HG03565 (cell line): ENCODE results near the gene ZNF69.
"Not testable (repeated sequence)": the region's sequence is repeated elsewhere in the genome, so short reads cannot be mapped to it uniquely, and the experiment has no call there.

ENCODE experiments used
- ATAC-seq: cut with Tn5 transposase; IDR thresholded peaks from one replicate; pipeline ENCODE4 v1.9.1; 2021; ENCODE audit warnings: mild to moderate bottlenecking, moderate library complexity; ENCODE audit not compliant: unreplicated experiment

Gene ZNF69

DNA sequence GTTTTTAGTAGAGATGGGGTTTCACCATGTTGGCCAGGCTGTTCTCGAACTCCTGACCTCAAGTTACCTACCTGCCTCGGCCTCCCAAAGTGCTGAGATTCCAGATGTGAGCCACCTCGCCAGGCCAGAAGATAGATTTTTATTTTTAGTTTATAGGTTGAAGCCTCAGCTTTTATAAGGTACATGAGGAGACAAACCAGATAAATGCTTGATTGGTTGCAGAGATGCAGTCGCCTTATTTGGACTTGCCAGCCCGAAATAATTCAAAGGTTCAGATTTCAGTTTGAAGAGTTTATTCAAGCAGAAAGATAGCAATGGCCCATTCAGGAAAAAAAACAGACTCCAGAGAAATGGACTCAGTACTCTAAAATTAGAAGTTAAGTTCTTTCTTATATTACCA is 3.1 kb downstream of the ZNF69 start:
- ATAC-seq, result no peak

GRCh38 chr19:11894851-11895250 is 7.3 kb downstream of the ZNF69 start:
- no peak for ATAC-seq

GRCh38 chr19:11902228-11902627 is 14.6 kb downstream of the ZNF69 start:
- no peak for ATAC-seq

GRCh38 chr19:11905928-11906327 is 18.3 kb downstream of the ZNF69 start:
- ATAC-seq, result no peak

DNA sequence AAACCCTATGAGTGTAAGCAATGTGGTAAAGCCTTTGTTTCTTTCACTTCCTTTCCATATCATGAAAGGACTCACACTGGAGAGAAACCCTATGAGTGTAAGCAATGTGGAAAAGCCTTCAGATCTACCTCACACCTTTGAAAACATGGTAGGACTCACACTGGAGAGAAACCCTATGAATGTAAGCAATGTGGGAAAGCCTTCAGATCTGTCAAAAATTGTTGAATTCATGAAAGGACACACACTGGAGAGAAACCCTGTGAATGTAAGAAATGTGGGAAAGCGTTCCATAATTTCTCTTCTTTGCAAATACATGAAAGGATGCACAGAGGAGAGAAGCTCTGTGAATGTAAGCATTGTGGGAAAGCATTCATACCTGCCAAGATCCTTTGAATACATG is 24.4 kb downstream of the ZNF69 start:
- ATAC-seq, result not testable (repeated sequence)

- ATAC-seq, result not testable (repeated sequence)
Observed at GRCh38 chr19:11914417-11915051, 27.0 kb downstream of the ZNF69 start.

DNA sequence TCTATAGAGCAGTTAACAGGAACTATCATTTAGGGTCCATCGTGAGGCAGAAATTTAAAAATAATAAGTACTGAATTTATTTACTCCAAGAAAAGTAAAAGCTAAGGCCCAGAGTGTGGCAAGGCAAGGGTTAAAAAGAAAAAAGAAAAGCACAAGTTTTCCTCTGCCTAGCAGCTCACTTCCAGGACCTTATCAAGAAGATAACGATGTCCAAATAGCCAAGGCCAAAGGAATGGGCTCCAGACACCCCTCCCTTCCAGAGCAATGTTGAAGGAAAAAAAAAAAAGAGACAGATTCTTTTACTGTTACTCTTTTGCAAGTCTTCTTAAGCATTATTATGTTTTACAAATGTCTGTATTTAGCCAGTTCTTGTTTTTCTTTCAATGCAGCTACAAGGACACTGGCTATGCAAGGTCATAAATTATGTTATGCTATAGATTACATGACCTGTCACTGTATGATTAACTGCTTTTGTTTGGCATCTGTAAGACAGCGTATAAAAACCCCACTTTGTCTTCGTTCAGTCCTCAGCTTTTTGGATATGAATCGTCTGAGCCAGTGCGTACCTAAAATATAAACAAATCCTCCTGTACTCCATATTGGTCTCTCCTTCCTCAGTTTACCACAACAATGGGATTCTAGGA is 34.4 kb downstream of the ZNF69 start:
- ATAC-seq, result no peak

DNA sequence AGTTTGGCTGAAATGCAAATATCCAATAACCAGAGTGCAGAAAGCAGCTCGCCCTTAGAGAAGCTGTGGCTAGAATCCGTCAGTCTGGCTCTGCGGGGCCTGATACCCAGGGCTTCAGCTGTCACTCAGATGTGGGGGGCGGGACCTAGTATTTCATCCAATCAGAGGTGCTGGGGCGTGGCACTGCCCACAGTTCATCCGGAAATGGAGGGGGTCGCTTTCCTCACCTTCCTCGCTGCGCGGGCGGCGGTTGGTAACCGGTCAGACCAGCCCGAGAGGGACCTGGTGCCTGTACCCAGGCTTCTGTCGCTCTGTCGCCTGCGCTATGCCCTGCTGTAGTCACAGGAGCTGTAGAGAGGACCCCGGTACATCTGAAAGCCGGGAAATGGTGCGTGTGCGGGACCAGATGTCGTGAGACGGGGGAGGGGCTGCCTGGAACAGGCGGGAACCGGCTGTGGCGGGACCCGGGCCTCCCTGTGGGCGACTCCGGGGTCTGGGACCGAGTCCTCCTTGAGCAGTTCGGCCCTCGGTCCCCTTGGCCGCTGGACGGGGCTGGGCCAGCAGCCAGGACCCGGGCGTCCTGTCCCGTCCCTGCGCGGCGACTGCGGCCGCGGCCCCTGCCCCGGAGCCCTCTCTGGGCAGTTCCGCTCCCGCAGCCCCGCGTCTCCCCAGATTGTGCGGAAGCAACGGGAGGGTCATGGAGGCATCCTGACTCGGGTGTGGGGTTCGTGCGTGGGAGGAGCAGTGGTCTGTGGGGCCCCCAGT is 37.5 kb downstream of the ZNF69 start, which contains the start of gene ZNF700:
Gene ZNF700, plus strand, starts transcription at position 222 of the 765 bp plus-strand sequence. Its CDS starts 104 bp downstream, at position 326.
- peak; percentile 60 for ATAC-seq

DNA sequence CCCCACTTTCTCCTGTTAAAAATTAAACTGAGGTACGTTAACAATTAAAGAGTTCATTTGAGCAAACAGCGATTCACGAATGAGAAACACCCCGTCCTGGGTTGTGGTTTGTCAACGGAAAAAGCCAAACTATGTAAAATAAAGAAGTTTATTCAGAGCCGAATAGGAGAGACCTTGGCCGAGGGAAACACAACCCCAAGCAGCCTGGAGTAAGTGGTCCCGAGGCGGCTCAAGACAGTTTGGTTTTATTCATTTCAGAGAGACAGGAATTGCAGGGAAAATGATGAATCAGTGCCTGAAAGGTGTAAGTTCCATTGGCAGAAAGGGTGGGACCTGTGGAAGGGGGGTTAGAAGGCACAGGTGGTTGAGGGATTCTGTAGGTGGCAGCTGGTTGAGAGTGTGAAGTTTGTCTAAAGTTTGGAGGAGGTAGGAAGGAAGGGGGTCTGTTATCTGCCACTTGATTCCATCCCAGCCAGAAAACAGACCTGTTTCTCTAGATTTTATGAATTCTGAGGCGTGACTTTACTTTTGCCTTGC is 38.1 kb downstream of the ZNF69 start:
- not testable (repeated sequence) for ATAC-seq

- no peak for ATAC-seq
Observed at GRCh38 chr19:11927227-11927626, 39.6 kb downstream of the ZNF69 start.

DNA sequence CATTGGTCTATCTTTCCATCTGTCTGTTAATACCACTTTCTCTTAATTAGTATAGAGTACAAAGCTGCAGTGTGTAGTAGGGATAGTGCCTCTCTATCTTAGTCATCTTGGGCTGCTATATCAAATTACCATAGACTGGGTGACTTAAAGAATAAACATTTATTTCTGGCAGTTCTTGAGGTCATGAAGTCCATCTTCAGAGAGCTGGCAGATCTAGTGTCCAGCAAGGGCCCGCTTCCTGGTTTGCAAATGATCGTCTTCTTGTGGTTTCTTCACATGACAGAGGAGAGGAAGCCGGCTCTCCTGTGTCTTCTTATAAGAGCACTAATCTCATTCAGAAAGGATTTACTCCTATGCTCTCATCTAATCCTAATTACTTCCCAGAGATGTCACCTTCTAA is 43.5 kb downstream of the ZNF69 start:
- no peak for ATAC-seq

- no peak for ATAC-seq
Observed at GRCh38 chr19:11931513-11931912, 43.9 kb downstream of the ZNF69 start.

DNA sequence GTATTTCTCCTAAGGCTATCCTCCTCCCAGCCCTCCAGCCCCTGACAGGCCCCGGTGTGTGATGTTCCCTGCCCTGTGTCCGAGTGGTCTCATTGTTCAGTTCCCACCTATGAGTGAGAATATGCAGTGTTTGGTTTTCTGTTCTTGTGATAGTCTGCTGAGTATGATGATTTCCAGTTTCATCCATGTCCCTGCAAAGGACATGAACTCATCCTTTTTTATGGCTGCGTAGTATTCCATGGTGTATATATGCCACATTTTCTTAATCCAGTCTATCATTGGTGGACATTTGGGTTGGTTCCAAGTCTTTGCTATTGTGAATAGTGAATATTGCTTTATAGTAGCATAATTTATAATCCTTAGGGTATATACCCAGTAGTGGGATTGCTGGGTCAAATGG is 48.2 kb downstream of the ZNF69 start:
- not testable (repeated sequence) for ATAC-seq

DNA sequence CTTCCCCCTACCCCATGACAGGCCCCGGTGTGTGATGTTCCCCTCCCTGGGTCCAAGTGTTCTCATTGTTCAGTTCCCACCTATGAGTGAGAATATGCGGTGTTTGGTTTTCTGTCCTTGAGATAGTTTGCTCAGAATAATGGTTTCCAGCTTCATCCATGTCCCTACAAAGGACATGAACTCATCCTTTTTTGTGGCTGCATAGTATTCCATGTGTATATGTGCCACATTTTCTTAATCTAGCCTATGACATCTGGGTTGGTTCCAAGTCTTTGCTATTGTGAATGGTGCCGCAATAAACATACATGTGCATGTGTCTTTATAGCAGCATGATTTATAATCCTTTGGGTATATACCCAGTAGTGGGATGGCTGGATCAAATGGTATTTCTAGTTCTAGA is 50.8 kb downstream of the ZNF69 start:
- ATAC-seq, result not testable (repeated sequence)

DNA sequence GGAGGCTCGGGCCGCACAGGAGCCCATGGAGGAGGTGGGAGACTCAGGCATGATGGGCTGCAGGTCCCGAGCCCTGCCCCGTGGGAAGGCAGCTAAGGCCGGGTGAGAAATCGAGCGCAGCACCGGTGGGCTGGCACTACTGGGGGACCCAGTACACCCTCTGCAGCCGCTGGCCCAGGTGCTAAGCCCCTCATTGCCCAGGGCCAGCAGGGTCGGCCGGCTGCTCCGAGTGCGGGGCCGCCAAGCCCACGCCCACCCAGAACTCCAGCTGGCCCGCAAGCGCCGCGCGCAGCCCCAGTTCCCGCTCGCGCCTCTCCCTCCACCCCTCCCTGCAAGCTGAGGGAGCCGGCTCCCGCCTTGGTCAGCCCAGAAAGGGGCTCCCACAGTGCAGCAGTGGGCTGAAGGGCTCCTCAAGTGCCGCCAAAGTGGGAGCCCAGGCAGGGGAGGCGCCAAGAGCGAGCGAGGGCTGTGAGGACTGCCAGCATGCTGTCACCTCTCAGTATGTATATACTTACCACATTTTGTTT is 53.8 kb downstream of the ZNF69 start:
- not testable (repeated sequence) for ATAC-seq

- no peak for ATAC-seq
Observed at GRCh38 chr19:11942008-11942842, 54.6 kb downstream of the ZNF69 start.

DNA sequence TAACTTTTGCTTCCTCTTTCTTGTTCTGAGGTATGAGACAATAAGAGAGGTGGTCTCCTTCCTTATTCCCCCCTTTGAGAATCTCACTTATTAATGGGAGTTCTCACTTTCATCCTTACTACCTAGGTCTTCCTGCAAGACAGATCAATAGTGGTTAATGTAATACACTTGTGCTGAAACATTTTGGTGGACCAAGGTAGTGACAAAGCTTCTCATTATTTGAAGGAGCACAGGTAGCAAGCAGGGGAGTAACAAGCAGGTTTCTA is 55.2 kb downstream of the ZNF69 start:
- ATAC-seq, result no peak

DNA sequence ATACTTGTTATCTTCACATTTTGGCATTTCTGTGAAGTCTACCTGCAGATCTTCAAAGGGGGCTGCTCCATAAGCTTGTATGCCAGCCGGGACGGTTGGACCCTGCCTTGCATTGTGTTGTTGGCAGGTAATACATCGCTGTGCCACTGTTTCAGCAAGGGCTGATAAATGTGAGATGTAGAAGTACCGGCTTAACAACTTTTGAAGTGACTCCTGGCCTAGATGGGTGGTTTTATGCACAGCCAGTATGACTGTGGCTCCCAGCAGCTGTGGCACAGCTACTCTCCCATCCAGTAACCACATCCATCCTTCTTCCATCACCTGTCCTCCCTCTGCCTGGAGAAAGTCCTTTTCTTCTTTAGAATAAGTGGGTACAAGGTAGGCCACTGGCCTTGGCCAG is 57.1 kb downstream of the ZNF69 start:
- no peak for ATAC-seq

DNA sequence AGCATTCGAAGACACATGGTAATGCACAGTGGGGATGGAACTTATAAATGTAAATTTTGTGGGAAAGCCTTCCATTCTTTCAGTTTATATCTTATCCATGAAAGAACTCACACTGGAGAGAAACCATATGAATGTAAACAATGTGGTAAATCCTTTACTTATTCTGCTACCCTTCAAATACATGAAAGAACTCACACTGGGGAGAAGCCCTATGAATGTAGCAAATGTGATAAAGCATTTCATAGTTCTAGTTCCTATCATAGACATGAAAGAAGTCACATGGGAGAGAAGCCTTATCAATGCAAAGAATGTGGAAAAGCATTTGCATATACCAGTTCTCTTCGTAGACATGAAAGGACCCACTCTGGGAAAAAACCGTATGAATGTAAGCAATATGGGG is 61.1 kb downstream of the ZNF69 start:
- no peak for ATAC-seq

DNA sequence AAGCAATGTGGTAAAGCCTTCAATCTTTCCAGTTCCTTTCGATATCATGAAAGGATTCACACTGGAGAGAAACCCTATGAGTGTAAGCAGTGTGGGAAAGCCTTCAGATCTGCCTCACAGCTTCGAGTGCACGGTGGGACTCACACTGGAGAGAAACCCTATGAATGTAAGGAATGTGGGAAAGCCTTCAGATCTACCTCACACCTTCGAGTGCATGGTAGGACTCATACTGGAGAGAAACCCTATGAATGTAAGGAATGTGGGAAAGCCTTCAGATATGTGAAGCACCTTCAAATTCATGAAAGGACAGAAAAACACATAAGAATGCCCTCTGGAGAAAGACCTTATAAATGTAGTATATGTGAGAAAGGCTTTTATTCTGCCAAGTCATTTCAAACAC is 61.6 kb downstream of the ZNF69 start:
- no peak for ATAC-seq

DNA sequence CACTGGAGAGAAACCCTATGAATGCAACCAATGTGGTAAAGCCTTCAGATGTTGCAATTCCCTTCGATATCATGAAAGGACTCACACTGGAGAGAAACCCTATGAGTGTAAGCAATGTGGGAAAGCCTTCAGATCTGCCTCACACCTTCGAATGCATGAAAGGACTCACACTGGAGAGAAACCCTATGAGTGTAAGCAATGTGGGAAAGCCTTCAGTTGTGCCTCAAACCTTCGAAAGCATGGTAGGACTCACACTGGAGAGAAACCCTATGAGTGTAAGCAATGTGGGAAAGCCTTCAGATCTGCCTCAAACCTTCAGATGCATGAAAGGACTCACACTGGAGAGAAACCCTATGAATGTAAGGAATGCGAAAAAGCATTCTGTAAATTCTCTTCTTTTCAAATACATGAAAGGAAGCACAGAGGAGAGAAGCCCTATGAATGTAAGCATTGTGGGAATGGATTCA is 62.1 kb downstream of the ZNF69 start:
- not testable (repeated sequence) for ATAC-seq
